RWPE2 (cell line): ENCODE data around the gene PPBP.

ENCODE experiments used
- ATAC-seq: fragments of 200-7000 bp; cut with Tn5 transposase; 3 replicates; pipeline ENCODE4 v1.9.1; 2021; ENCODE audit warnings: low read depth
- DNase-seq: peaks from one replicate; pipeline ENCODE4 v3.0.0-alpha.2; 2020; ENCODE audit warnings: low spot score
- H3K27ac ChIP-seq: fragments of 450-650 bp; 2 replicates; pipeline ENCODE4 v1.5.1; 2017; ENCODE audit warnings: mild to moderate bottlenecking; ENCODE audit not compliant: poor library complexity, severe bottlenecking
- H3K27me3 ChIP-seq: fragments of 250-450 bp; sonication (Bioruptor Pico); 2 replicates; pipeline ENCODE4 v1.5.1; 2021; ENCODE audit warnings: mild to moderate bottlenecking, moderate library complexity; ENCODE audit not compliant: insufficient read depth, poor library complexity, severe bottlenecking
- H3K36me3 ChIP-seq: fragments of 250-450 bp; sonication (Bioruptor Pico); 2 replicates; pipeline ENCODE4 v1.5.1; 2020; ENCODE audit warnings: low read depth, mild to moderate bottlenecking, moderate library complexity
- H3K4me1 ChIP-seq: fragments of 250-450 bp; sonication (Bioruptor Pico); 2 replicates; pipeline ENCODE4 v1.5.1; 2021; ENCODE audit warnings: mild to moderate bottlenecking, moderate library complexity; ENCODE audit not compliant: insufficient read depth, poor library complexity, severe bottlenecking
- H3K4me3 ChIP-seq: fragments of 250-450 bp; sonication (Bioruptor Pico); 2 replicates; pipeline ENCODE4 v1.5.1; 2021; ENCODE audit warnings: mild to moderate bottlenecking, moderate library complexity; ENCODE audit not compliant: severe bottlenecking
- H3K9me3 ChIP-seq: fragments of 250-450 bp; sonication (Bioruptor Pico); 2 replicates; pipeline ENCODE4 v1.5.1; 2021; ENCODE audit warnings: mild to moderate bottlenecking, moderate library complexity; ENCODE audit not compliant: severe bottlenecking
- CTCF ChIP-seq: fragments of 450-650 bp; IDR thresholded peaks from one replicate; pipeline ENCODE4 v1.5.1; 2017; ENCODE audit warnings: mild to moderate bottlenecking, moderate library complexity; ENCODE audit not compliant: poor library complexity, severe bottlenecking

Gene PPBP

GRCh38 chr4:73945140-73945539, 42.9 kb downstream of the PPBP start:
- no peaks in the 10 kb centered on the region for H3K9me3 ChIP-seq
- H3K36me3 ChIP-seq, result no peaks in the 10 kb centered on the region
- H3K4me3 ChIP-seq, result no peak overlapping the region
- H3K27me3 ChIP-seq, result no peaks in the 10 kb centered on the region
- TF ChIP-seq CTCF, result no peak
- DNase-seq (no peak), ATAC-seq (no peak)
- no peak overlapping the region for H3K27ac ChIP-seq
- H3K4me1 ChIP-seq, result no peaks in the 10 kb centered on the region

- no peaks in the 10 kb centered on the region for H3K36me3 ChIP-seq
- peak overlapping the region; percentile 22 for H3K4me3 ChIP-seq
- DNase-seq (no peak), ATAC-seq (peak; percentile 58)
- TF ChIP-seq CTCF, result no peak
- no peaks in the 10 kb centered on the region for H3K9me3 ChIP-seq
- no peak overlapping the region for H3K27ac ChIP-seq
- H3K27me3 ChIP-seq, result no peaks in the 10 kb centered on the region
- no peaks in the 10 kb centered on the region for H3K4me1 ChIP-seq
These were observed 43.7 kb downstream of the PPBP start for GRCh38 chr4:73944061-73944875.

GRCh38 chr4:73943555-73943954, 44.4 kb downstream of the PPBP start:
- Histone ChIP-seq H3K4me1 (no peaks in the 10 kb centered on the region), H3K4me3 (no peak overlapping the region), H3K36me3 (no peaks in the 10 kb centered on the region), H3K27ac (no peak overlapping the region), H3K9me3 (no peaks in the 10 kb centered on the region), H3K27me3 (no peaks in the 10 kb centered on the region)
- no peak for TF ChIP-seq CTCF
- DNase-seq, result no peak
- no peak for ATAC-seq

GRCh38 chr4:73936969-73937368, 51.0 kb downstream of the PPBP start:
- no peaks in the 10 kb centered on the region for H3K4me1 ChIP-seq
- ATAC-seq (no peak), DNase-seq (no peak)
- H3K27me3 ChIP-seq, result no peaks in the 10 kb centered on the region
- no peak overlapping the region for H3K27ac ChIP-seq
- H3K9me3 ChIP-seq, result no peaks in the 10 kb centered on the region
- TF ChIP-seq CTCF, result no peak
- H3K36me3 ChIP-seq, result no peaks in the 10 kb centered on the region
- no peak overlapping the region for H3K4me3 ChIP-seq
